Activated CD4-positive, CD25-positive, alpha-beta regulatory T cell treated with anti-CD3 and anti-CD28 coated beads, Interleukin-2, amount 50 U/mL, for 16 hours (primary cell): Measurements from ENCODE around the gene KCNAB3.
"Not testable (repeated sequence)": the region's sequence is repeated elsewhere in the genome, so short reads cannot be mapped to it uniquely, and the experiment has no call there.

Experiments used
- DNase-seq: peaks from one replicate; pipeline ENCODE4 v3.0.0-alpha.2; 2020; ENCODE audit warnings: low read depth, low spot score

The KCNAB3 gene

DNA sequence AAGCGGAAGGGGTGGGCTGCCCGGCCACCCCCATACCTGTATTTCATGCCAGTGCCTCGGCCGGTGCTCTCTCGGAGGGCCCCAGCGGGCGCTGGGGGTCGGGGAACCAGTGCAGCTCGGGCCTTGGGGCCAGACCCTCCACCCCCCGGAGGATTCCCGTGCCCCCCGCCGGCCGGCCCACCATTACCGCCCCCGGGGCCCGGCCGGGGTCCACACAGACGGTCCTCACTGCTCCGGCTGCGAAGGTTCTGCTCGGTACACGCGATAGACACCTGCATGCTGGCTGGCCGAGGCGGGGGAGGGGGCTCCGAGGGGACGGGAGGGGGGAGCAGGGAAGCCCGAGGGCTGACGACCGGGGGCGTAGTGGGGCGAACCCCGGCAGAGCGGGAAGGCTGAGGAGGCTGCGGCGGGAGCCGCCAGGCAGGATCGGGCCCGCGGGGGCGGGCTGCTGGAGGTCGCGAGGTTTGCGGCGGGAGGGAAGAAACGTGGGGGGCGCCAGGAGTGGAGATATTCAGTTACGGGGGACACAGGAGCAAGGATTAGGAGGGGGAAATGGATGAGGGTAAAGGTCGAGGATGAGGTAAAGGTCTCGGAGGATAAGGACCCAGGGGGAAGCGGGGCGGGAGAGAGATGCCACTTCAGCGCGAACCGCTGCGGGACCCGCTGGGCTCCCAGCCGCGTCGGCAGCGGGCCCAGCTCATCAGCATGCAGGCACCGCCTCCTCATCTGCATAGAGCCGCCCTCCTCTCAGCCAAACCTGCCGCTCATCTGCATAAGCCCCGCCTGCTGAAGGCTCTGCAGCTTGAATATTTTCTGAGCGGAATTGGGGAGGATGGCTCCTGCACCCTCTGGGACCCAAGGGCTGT is at the start of gene KCNAB3:
Gene KCNAB3, minus strand, starts transcription at position 699 of the 866 bp plus-strand sequence. Its CDS starts 421 bp downstream, at position 278.
- no peak for DNase-seq

DNA sequence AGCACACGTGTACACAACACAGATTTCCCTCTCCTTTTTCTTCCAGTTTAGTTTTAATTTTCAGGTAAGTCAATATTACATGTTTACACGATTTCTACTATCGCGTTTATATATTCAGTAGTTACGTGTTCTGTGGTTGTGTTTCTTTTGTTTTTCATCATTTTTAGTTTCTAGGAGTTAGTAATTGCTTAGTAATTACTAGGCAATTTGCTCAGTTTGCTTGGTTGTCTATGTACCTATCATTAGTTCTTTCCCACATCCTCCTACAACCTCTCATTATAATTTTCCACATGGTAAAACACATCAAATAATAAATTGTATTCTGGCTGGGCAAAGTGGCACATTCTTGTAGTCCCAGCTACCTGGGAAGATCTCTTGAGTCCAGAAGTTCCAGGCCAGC is 48.1 kb upstream of the KCNAB3 start:
- DNase-seq: no peak

DNA sequence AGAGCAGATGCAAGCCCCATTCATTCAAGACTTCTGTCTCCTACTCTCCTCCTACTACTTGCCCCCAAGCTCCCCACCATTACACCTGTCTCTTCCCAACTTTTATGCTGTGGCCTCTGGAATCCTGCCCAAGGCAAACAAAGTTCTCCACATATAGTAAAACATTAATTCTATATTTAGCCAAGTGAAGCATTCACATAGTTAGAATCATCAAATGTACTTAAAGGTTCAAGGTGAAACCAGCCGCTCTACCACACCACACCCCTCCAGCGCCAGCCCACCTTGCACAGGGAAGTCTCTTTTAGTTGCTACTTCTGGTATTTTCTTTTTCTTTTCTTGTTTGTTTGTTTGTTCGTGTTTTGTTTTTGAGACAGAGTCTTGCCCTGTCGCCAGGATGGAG is 47.4 kb upstream of the KCNAB3 start:
- DNase-seq: no peak

DNA sequence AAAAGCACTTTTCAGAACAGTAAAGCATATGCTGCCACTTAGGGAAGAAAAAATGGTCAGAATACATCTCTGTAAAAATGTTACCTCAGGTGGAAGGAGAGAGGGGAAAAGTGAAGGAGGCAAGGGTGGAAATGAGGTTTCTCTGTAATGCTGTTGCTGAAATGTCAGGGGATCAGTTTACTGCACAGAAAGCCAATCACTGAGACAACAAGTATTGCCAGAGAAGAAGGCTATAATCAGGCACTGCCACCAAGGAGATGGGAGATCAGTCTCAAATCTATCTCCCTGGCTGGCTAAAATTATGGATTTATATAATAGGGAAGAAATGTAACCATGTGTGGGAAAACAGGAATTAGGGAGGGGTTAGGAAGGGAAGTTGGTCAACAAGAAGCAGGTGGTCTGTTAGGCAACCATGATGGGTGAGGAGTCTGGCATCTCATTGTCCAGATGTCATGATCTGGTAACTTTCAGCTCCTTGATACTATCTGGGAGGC is 45.0 kb upstream of the KCNAB3 start:
- no peak for DNase-seq

DNA sequence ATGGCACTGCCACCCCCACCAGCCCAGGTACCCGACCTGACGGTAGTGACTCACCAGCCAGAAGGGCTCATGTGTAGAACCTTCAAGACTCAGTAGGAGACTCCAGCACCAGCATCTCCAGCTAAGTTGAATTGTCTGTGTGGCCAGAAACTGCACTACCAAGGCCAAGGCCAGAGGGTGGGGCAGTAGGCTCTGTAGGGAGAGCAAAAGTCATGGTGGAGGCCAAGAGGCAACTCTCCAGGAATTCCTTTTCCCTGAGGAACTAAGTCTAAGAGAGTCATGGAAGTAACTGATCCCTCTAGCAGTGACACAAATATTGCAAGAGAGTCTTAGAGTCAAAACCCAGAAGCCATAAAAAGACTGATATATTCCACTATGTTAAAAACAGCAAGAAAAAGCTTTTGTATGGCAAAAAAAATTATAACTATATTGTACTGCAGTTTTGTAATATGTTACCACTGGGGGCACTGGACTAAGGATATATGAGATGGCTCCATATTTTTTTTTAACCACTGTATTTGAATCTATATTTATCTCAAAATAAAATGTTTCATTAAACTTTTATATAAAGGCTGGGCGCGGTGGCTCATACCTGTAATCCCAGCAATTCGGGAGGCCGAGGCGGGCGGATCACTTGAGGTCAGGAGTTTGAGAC is 42.6 kb upstream of the KCNAB3 start:
- no peak for DNase-seq

DNA sequence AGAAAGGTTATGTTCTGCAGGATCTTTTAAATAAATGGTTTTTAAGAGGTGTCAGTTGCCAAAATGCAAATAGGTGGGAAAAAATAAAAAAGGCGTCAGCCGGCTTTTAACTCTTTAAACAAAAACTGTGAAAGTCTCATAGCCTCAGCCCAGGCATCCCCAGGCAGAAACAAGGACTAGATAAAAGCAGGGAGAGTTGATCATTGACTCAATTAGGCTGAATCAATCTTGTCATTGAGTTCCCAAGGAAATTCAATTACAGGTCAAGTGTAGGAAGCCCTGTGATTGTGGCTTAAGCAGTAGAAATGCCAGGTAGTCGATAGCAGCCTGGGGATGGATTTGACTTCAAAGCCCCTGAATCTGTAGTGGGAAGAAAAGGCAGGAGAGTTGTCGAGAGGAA is 42.0 kb upstream of the KCNAB3 start:
- no peak for DNase-seq

DNA sequence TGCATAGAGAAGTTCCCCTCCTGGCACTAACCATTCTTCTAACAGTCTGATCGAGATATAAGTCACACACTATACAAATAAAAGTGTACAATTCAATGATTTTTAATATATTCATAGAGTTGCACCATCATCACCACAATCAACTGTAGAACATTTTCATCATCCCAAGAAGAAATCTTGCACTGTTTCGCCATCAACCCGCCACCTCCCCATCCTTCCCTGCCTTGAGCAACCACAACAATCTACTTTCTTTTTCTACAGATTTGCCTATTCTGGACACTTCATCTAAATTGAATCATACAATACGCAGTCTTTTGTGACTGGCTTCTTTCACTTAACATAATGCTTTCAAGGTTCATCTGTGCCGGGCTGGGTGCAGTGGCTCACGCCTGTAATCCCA is 39.8 kb upstream of the KCNAB3 start:
- DNase-seq: no peak

DNA sequence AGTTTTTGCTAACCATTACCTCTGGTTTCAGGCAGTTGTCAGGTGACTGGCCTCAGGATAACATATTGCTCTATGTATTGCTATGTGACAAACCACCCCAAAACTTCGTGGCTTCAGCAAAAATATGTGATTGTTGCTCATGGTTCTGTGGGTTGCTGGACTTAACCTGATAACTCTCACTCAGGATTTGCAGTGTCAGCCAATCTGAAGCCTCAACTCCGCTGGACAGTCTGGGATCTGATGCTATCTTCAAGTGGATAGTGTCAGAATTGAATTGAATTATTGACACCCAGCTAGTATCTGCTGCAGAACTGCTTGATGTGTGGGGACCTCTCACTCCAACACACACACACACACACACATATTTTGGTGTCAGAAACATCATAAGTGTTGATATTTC is 38.1 kb upstream of the KCNAB3 start:
- DNase-seq: no peak

DNA sequence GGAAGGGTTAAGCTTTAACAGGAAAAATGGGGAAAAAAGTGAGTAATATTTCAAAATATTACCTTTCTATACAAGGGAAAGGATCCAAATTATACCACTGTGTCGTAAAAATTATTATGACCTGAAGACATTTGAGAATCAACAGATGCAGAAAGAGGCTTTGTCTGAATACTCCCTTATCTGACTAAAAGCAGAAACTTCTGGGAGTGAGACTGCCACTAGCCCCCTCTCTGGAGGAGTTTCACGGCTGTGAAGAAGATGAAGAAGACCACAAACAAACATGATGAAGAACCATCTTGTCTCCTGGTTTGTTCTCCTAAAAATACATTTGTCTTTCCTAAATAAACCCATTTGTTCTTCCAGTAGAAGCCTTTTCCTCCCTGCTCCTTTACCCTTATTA is 31.8 kb upstream of the KCNAB3 start:
- DNase-seq: no peak

DNA sequence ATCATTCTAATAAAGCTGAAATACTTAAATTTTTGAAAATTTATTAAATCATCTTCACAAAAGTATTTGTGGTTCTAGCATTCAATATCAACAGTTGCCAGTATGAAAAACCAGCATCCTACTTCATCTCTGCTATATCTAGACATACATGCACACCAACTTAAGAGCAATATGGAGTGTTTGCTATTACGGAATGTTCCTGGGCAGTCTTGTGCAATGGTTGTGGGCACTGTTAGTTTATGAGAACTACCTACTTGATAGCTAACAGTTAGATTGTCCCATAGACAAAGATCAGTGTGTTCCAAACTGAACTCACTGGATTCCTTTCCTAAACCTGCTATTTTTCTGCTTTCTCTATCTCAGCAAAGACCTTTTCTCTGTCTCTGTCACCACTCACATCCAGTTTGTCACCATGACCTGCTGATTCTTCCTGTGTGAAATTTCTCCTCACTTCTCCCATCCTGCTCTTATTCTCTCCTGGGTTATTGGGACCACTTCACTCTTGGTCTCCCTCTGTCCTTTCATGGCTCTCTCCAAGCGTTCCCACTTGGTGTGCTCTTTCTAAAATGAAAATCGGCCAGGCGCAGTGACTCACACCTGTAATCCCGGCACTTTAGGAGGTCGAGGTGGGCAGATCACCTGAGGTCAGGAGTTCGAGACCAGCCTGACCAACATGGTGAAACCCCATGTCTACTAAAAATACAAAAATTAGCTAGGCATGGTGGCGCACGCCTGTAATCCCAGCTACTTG is 30.0 kb upstream of the KCNAB3 start:
- no peak for DNase-seq

DNA sequence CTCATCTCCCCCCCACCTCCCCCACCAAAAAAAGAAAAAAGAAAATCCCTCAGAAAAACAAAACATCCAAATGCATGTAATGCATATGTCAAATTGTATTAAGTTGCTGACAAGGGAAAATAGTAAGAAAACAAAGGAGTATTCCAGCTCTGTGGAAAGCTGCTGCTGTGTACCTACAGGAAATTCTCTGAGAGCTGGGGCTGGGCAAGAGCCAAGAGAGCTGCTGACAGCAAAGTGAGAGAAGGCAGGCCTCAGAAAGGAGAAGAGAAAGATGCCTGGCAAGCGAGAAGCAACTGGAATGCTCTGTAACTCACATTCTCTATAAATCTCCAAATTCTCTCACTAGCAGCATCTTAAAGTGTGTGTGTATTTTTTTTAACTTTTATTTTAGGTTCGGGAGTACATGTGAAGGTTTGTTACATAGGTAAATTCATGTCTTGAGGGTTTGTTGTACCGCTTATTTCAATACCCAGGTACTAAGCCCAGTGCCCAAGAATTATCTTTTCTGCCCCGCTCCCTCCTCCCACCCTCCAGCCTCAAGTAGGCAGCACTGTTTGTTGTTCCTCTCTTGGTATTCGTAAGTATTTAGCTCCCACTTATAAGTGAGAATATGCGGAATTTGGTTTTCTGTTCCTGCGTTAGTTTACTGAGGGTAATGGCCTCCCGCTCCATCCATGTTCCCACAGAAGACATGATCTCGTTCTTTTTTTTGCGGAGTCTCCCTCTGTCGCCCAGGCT is 26.7 kb upstream of the KCNAB3 start:
- no peak for DNase-seq

DNA sequence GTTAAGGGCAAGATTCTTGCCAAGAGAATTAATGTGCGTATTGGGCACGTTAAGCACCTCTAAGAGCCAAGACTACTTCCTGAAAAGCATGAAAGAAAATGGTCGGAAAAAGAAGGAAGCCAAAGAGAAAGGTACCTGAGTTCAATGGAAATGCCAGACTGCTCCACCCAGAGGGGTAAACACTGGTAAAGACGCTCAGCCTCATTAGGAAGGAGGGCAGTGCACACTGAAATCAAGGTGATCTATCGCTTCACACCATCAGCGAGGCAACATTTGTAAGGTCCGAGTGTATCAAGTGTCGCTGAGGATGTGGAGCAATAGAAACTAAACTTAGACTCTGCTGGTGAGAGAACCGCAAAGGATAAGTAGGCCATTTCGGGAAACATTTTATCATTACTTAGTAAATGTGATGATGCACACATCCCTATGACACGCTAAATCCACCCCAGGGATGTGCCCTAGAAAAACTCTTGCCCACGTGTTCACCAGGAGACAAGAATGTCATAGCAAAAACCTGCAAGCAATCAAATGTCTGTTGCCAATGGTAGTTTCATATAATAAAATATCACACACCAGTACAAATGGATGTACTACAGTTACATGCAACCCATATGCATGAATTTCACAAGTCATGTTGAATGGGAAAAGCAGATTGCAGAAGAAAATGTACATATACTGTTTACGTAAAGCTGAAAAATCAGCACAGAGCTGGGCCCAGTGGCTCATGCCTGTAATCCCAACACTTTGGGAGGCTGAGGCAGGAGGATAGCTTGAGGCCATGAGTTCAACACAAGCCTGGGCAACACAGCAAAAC is 26.0 kb upstream of the KCNAB3 start:
- DNase-seq: no peak

DNA sequence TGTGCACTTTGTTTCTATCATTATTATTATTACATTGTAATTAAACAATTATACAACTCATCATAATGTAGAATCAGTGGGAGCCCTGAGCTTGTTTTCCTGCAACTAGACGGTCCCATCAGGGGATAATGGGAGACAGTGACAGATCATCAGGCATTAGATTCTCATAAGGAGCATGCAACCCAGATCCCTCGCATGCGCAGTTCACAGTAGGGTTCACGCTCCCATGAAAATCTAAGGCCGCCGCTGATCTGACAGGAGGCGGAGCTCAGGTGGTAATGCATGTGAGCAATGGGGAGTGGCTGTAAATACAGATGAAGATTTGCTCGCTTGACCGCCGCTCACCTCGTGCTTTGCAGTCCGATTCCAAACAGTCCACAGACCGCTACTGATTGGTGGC is 23.6 kb upstream of the KCNAB3 start:
- not testable (repeated sequence) for DNase-seq

DNA sequence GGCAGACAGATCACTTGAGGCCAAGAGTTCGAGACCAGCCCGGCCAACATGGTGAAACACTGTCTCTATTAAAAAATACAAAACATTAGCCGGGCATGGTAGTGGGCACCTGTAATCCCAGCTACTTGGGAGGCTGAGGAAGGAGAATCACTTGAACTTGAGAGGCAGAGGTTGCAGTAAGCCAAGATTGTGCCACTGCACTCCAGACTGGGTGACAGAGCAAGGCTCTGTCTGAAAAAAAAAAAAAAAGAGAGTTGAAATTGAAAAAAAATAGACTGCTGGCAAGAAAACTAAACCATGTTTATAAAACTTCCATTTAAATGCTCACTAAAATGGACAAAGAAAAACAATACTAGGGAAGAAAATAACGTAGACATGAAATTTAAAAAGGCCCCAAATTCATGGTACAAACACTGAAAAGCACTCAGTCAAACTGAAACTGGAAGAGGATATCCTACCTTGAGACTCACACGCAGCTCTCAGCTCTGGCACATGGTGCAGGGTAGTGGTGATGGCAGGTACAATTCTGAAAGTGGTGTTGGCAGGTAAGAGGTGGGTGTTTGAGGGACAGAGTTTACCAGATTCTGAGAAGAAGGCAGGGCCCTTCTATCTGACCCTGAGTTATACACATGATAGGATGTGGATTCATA is 21.6 kb upstream of the KCNAB3 start:
- no peak for DNase-seq

DNA sequence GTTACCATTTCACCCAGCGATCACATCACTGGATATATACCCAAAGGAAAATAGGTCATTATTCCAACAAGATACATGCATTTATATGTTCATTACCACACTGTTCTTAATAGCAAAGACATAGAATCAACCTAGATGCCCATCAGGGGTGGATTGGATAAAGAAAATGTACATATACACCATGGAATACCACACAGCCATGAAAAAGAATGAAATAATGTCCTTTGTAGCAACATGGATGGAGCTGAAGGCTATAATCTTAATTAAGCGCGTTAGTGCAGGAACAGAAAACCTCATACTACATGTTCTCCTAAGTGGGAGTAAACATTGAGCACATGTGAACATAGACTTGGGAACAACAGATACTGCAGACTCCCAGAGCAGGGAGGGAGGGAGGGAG is 20.9 kb upstream of the KCNAB3 start:
- no peak for DNase-seq

DNA sequence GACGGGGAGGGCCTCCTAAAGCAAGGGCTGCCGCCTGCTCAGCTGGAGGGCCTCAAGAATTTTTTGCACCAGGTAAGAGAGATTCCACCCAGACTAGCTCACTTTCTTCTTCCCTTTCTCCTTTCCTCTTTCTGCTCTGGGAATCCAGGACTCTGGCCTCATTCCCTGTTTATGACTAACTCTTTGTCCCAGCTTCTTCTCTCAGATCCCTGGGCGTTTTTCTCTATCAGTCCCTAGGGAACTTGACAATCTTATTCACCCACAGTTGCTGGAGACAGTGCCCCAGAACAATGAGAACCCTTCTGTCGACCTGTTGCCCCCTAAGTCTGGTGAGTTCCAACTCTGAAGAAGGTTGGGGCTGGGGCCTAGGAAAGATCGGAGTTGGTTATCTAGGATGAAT is 18.0 kb upstream of the KCNAB3 start:
- DNase-seq: no peak

DNA sequence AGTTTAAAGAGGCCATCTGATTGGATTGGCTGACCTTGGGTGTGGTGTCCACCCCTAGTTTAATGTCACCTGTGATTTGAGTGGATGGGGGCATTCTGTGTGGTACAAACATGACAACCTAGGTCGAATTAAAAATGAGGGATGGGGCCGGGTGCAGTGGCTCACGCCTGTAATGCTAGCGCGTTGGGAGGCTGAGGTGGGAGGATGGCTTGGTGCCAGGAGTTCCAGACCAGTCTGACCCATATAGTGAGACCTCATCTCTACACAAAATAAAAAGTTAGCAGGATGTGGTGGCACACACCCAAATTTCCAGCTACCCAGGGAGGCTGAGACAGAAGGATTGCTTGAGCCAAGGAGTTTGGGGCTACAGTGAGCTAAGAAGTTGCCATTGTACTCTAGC is 16.8 kb upstream of the KCNAB3 start:
- no peak for DNase-seq

DNA sequence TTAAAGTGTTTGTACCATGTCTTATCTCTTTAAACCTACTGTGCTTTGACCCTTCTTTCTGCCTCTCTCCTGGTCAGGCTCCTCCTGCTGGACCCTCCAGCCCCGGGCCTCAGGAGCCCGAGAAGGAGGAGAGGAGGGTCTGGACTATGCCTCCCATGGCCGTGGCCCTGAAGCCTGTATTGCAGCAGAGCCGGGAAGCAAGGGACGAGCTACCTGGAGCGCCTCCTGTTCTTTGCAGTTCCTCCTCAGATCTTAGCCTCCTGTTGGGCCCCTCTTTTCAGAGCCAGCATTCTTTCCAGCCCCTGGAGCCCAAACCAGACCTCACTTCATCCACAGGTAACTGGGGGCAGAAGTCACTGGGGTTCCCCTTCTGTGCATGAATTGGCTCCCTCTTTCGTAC is 16.0 kb upstream of the KCNAB3 start:
- DNase-seq: no peak

DNA sequence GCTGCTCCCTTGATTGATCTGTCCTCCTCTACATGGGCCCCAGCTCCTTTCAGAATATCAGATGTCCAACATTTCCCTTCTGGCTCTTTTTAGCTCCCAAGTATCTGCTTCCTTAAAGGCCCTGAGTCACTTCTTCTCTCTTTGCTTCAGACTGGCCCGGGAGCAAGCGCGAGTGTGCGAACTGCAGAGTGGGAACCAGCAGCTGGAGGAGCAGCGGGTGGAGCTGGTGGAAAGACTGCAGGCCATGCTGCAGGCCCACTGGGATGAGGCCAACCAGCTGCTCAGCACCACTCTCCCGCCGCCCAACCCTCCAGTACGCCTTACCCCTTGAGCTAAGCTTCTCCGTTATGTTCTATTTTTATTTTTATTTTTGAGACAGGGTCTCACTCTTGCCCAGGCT is 14.7 kb upstream of the KCNAB3 start:
- DNase-seq: no peak

DNA sequence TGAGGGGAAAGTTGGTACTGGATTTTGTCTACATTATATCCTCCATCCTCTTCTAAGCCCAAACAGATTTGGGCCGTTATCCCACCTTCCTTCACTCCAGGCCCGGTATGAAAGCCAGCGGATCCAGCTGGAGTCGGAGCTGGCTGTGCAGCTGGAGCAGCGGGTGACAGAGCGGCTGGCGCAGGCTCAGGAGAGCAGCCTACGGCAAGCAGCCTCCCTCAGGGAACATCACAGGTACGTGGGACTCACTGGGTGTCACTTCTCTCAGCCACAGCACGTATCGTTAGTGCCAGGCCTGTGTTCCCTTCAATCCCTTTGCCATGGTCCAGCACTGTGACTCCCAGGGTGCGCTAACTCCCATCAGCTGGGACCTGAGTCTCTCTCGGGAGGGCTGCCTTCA is 13.6 kb upstream of the KCNAB3 start:
- no peak for DNase-seq
